ENCODE results near the gene ATP1A4. TPM values are rescaled to one million over a fixed set of nuclear protein-coding genes. Genes with fewer than 3 reads are reported as not detected.

The ATP1A4 gene
- total and polyA plus RNA-seq, 2 of the 8 experiments (the other 6 are each of a cell fraction or from before 2014, with no cell fraction given): 0.48 to 0.61 TPM

GRCh38 chr1:160127865-160128523 lies 23.4 kb upstream of the ATP1A4 start:
- Histone ChIP-seq H4K5ac (ENCODE audit: insufficient read length, low read depth, low read length) (no peak overlapping the region), H3K4me1 (replicated peaks in 1 of 4; ENCODE audit: control insufficient read depth in 3 of 4, insufficient read depth in 4 of 4, low read length in 3 of 4) (peaks cover 0 to 6% (median 0%) of the 10 kb centered on the region in 4 experiments; a peak in 2 of 7 replicates), H3K9ac (replicated peaks in 1 of 4; ENCODE audit: extremely low read depth in 1 of 4, low read depth in 3 of 4, low read length in 3 of 4) (no peak overlapping the region), H3K4me2 (ENCODE audit: insufficient read depth in 1 of 2, low read depth in 2 of 2, low read length in 2 of 2) (no peak overlapping the region), H3K18ac (ENCODE audit: extremely low read depth, low read length) (no peak overlapping the region), H2BK120ac (replicated peaks; ENCODE audit: low read depth, low read length) (no peak overlapping the region), H4K8ac (ENCODE audit: extremely low read depth, insufficient read depth, low read length) (no peak overlapping the region), H3K4ac (replicated peaks; ENCODE audit: insufficient read length, low read depth, low read length) (no peak overlapping the region), H3K9me3 (ENCODE audit: insufficient read depth in 2 of 2, low read depth in 1 of 2, low read length in 1 of 2) (no peaks in the 10 kb centered on the region), H3K27me3 (replicated peaks in 1 of 4; ENCODE audit: control insufficient read depth in 3 of 4, extremely low read depth in 1 of 4, insufficient read depth in 3 of 4, low read length in 3 of 4) (no peaks in the 10 kb centered on the region), H3K14ac (ENCODE audit: insufficient read length) (no peak overlapping the region), H3K23ac (ENCODE audit: insufficient read length) (no peak overlapping the region), H2AK5ac (ENCODE audit: low read depth, low read length) (no peak overlapping the region), H2BK12ac (ENCODE audit: low read depth, low read length) (no peak overlapping the region), H3K79me2 (ENCODE audit: control insufficient read depth in 1 of 2, insufficient read depth in 2 of 2, low read length in 2 of 2) (no peaks in the 10 kb centered on the region), H3K4me3 (ENCODE audit: extremely low read depth in 1 of 4, insufficient read depth in 2 of 4, low read depth in 3 of 4, low read length in 4 of 4) (no peak overlapping the region), H4K91ac (replicated peaks; ENCODE audit: insufficient read length, low read length) (no peak overlapping the region), H3K56ac (replicated peaks; ENCODE audit: insufficient read length, low read depth, low read length) (no peak overlapping the region), H2BK20ac (ENCODE audit: low read length) (no peak overlapping the region), H2BK5ac (ENCODE audit: low read depth, low read length) (no peak overlapping the region), H3K79me1 (ENCODE audit: low read depth, low read length) (peaks cover 1% of the 10 kb centered on the region; the same call in 1 of the 2 replicates), H3K23me2 (ENCODE audit: low read depth, low read length) (no peaks in the 10 kb centered on the region), H3K27ac (ENCODE audit: low read depth, low read length) (no peak overlapping the region), H3K36me3 (ENCODE audit: control insufficient read depth in 2 of 4, insufficient read depth in 4 of 4, low read length in 3 of 4) (peaks cover 12 to 63% (median 57%) of the 10 kb centered on the region in 4 experiments; a peak in 7 of 8 replicates), H2BK15ac (ENCODE audit: low read length) (no peak overlapping the region), H2AFZ (ENCODE audit: low read length) (no peak overlapping the region), H4K20me1 (replicated peaks in 1 of 2; ENCODE audit: control insufficient read depth in 1 of 2, insufficient read depth in 2 of 2, low read length in 2 of 2) (no peaks in the 10 kb centered on the region)
- ChIA-PET POLR2A (ENCODE audit: partially characterized antibody) (interaction anchor here (1.0 to 8.1 kb wide), 6 partner anchors 9 to 32 kb away, joined by 3 to 56 read pairs (median 4); no protein-coding TSS in a partner anchor), CTCF (ENCODE audit: partially characterized antibody) (interaction anchor here (1.1 to 13.8 kb wide), 11 partner anchors 15 to 164 kb away, joined by 3 to 141 read pairs (median 7); partner anchors contain the start of gene ATP1A2)
- no peak for TF ChIP-seq RAD21 (IDR thresholded peaks at IDR 0.05 in 1 of 2, conservative IDR thresholded peaks at IDR 0.05 in 1 of 2; ENCODE audit: low read depth in 2 of 2, low read length in 2 of 2)
- TF ChIP-seq CREB1 (IDR thresholded peaks at IDR 0.05): no peak
- no peak for TF ChIP-seq TCF12 (IDR thresholded peaks at IDR 0.05; ENCODE audit: low read depth, low read length)
- no peak for TF ChIP-seq SP2 (IDR thresholded peaks at IDR 0.05; ENCODE audit: low read length)
- no peak for TF ChIP-seq EP300 (IDR thresholded peaks at IDR 0.05; ENCODE audit: borderline replicate concordance in 1 of 2, low read depth in 2 of 2, low read length in 2 of 2)
- TF ChIP-seq SUZ12 (IDR thresholded peaks at IDR 0.05; ENCODE audit: low read length): no peak
- TF ChIP-seq CBX5 (IDR thresholded peaks at IDR 0.05; ENCODE audit: low read depth, low read length): no peak
- no peak for TF ChIP-seq YY1 (IDR thresholded peaks at IDR 0.05; ENCODE audit: low read depth, low read length)
- no peak for TF ChIP-seq NANOG (IDR thresholded peaks at IDR 0.05; ENCODE audit: insufficient read depth, low read depth, low read length, poor library complexity, severe bottlenecking)
- no peak for TF ChIP-seq SP1 (IDR thresholded peaks at IDR 0.05; ENCODE audit: low read depth, low read length)
- TF ChIP-seq KDM5A (IDR thresholded peaks at IDR 0.05; ENCODE audit: low read length): no peak
- TF ChIP-seq CEBPB (IDR thresholded peaks at IDR 0.05; ENCODE audit: low read depth, low read length): no peak
- no peak for TF ChIP-seq BACH1 (IDR thresholded peaks at IDR 0.05; ENCODE audit: low read length)
- FAIRE-seq (no peak), DNase-seq (ENCODE audit: low read depth in 1 of 2, low spot score in 2 of 2) (no peak)
- 86% methylated on average over 7 of the region's 7 CpGs; no CpG with 5 or more reads in 1 of the 2 experiments for WGBS, 2 experiments (ENCODE audit: extremely low coverage in 1 of 2, insufficient coverage in 1 of 2, insufficient read length in 1 of 2, insufficient replicate concordance in 2 of 2, low coverage in 1 of 2, low lambda C conversion rate in 2 of 2, missing lambda C conversion rate in 1 of 2)
